ENCODE data around the gene KNTC1. TPM values are rescaled to one million over a fixed set of nuclear protein-coding genes. Genes with fewer than 3 reads are reported as not detected.
"Not testable (repeated sequence)": the region's sequence is repeated elsewhere in the genome, so short reads cannot be mapped to it uniquely, and the experiment has no call there.

The KNTC1 gene
- total RNA-seq, result 10 to 100 TPM in 2 of 4 donors, 1 to 10 TPM in 2; 5.8 to 13.8 (median 9.1) TPM
- 10 to 100 TPM in 1 of 3 donors, 1 to 10 TPM in 2; 3.0 to 14.4 (median 3.2) TPM for polyA plus RNA-seq

GRCh38 chr12:122526683-122527477 is at the start of gene KNTC1, which contains the start of gene RSRC2:
TSS of gene KNTC1 (plus strand) at chr12:122527249. CDS start at chr12:122530064, 2,815 bp downstream.
TSS of gene RSRC2 (minus strand) at chr12:122526936. CDS start at chr12:122526853, 83 bp downstream.
- DNase-seq, result peak; percentile 99
- WGBS, 2 donors, result 0 to 1% methylated on average over 51 of the region's 51 CpGs
- H3K27ac ChIP-seq, result peak within 1 kb of the TSS; percentile 87 to 95 (median 94)
- H3K9me3 ChIP-seq, result no peaks in the 10 kb centered on the region
- TF ChIP-seq POLR2A (IDR thresholded peaks at IDR 0.05), result peak; percentile 96 to 97
- TF ChIP-seq CTCF (IDR thresholded peaks at IDR 0.05), result no peak
- TF ChIP-seq POLR2AphosphoS5 (IDR thresholded peaks at IDR 0.05), result peak; percentile 93 to 98 (median 96)
- TF ChIP-seq EP300 (IDR thresholded peaks at IDR 0.05), result peak in 2 of 4 donors; percentile 10 to 34
- no peaks in the 10 kb centered on the region for H3K27me3 ChIP-seq
- peaks cover 0 to 6% (median 1%) of the 10 kb centered on the region in 4 donors for H3K36me3 ChIP-seq
- intact Hi-C loops (cut with DNase I), result loop anchor here (1.0 to 10.0 kb wide), 3 partner anchors 27 to 1078 kb away; partner anchors contain the start of genes DDX55, DENR and ZCCHC8
- peaks cover 0 to 49% (median 45%) of the 10 kb centered on the region in 4 donors for H3K4me1 ChIP-seq
- peak within 1 kb of the TSS; percentile 57 to 79 (median 66) for H3K4me3 ChIP-seq

- Histone ChIP-seq H3K9me3 (no peaks in the 10 kb centered on the region), H3K4me3 (no peak overlapping the region), H3K27ac (no peak overlapping the region), H3K27me3 (no peaks in the 10 kb centered on the region), H3K36me3 (peaks cover 24 to 99% (median 63%) of the 10 kb centered on the region in 4 donors), H3K4me1 (no peaks in the 10 kb centered on the region)
- intact Hi-C loops (cut with DNase I), result no loop called here
- WGBS, 2 donors, result 98% methylated on average over 8 of the region's 8 CpGs
- no peak for DNase-seq
- TF ChIP-seq CTCF (IDR thresholded peaks at IDR 0.05) (no peak), POLR2A (IDR thresholded peaks at IDR 0.05) (no peak), POLR2AphosphoS5 (IDR thresholded peaks at IDR 0.05) (no peak), EP300 (IDR thresholded peaks at IDR 0.05) (no peak)
Measured at GRCh38 chr12:122480753-122481152, 46.3 kb upstream of the KNTC1 start.

- H3K27ac ChIP-seq, result no peak overlapping the region
- H3K4me3 ChIP-seq, result no peak overlapping the region
- no peaks in the 10 kb centered on the region for H3K9me3 ChIP-seq
- intact Hi-C loops (cut with DNase I), result no loop called here
- 97% methylated on average over 6 of the region's 6 CpGs for WGBS, 2 donors
- H3K36me3 ChIP-seq, result peaks cover 24 to 99% (median 60%) of the 10 kb centered on the region in 4 donors
- no peak for DNase-seq
- H3K4me1 ChIP-seq, result no peaks in the 10 kb centered on the region
- TF ChIP-seq EP300 (IDR thresholded peaks at IDR 0.05), result no peak
- H3K27me3 ChIP-seq, result no peaks in the 10 kb centered on the region
Measured at GRCh38 chr12:122481861-122482260, 45.2 kb upstream of the KNTC1 start.

GRCh38 chr12:122483969-122484368 is 43.1 kb upstream of the KNTC1 start:
- intact Hi-C loops (cut with DNase I), result no loop called here
- DNase-seq, result no peak
- 95% methylated on average over 5 of the region's 5 CpGs for WGBS, 2 donors
- Histone ChIP-seq H3K27ac (no peak overlapping the region), H3K27me3 (no peaks in the 10 kb centered on the region), H3K4me1 (no peaks in the 10 kb centered on the region), H3K9me3 (no peaks in the 10 kb centered on the region), H3K4me3 (no peak overlapping the region), H3K36me3 (peaks cover 27 to 99% (median 60%) of the 10 kb centered on the region in 4 donors)
- no peak for TF ChIP-seq EP300 (IDR thresholded peaks at IDR 0.05)
- no peak for TF ChIP-seq POLR2A (IDR thresholded peaks at IDR 0.05)
- no peak for TF ChIP-seq POLR2AphosphoS5 (IDR thresholded peaks at IDR 0.05)
- TF ChIP-seq CTCF (IDR thresholded peaks at IDR 0.05), result no peak

- H3K4me3 ChIP-seq; DNase-seq; H3K4me1 ChIP-seq; H3K27ac ChIP-seq; H3K27me3 ChIP-seq; H3K9me3 ChIP-seq; intact Hi-C loops (cut with DNase I): not testable (repeated sequence)
- H3K36me3 ChIP-seq, result peaks cover 26 to 99% (median 61%) of the 10 kb centered on the region in 4 donors
- WGBS, 2 donors, result 98% methylated on average over 1 of the region's 1 CpG
Measured at GRCh38 chr12:122484385-122484784, 42.7 kb upstream of the KNTC1 start.

- DNase-seq; H3K27ac ChIP-seq; H3K27me3 ChIP-seq; H3K9me3 ChIP-seq; intact Hi-C loops (cut with DNase I); H3K4me3 ChIP-seq; H3K4me1 ChIP-seq: not testable (repeated sequence)
- 98% methylated on average over 6 of the region's 6 CpGs for WGBS, 2 donors
- peaks cover 13 to 99% (median 57%) of the 10 kb centered on the region in 4 donors for H3K36me3 ChIP-seq
Measured at GRCh38 chr12:122486360-122486759, 40.7 kb upstream of the KNTC1 start.
